ENCODE data around the gene HOXA3.

HOXA3 gene

GRCh38 chr7:27186668-27187474, 34.5 kb upstream of the HOXA3 start:
- Histone ChIP-seq H3K27me3 (ENCODE audit: insufficient read depth, low read depth, severe bottlenecking) (peaks cover 100% of the 10 kb centered on the region), H3K4me3 (ENCODE audit: low read depth, low read length) (no peak overlapping the region), H3K27ac (no peak overlapping the region), H3K9me3 (ENCODE audit: severe bottlenecking) (no peaks in the 10 kb centered on the region), H3K36me3 (no peaks in the 10 kb centered on the region)
- DNase-seq, result no peak
- no peak for TF ChIP-seq CTCF (IDR thresholded peaks at IDR 0.05; ENCODE audit: low read depth, low read length)

GRCh38 chr7:27185854-27186667, 33.7 kb upstream of the HOXA3 start:
- H3K4me3 ChIP-seq (ENCODE audit: low read depth, low read length), result peak overlapping the region; percentile 45
- no peak overlapping the region for H3K27ac ChIP-seq
- H3K9me3 ChIP-seq (ENCODE audit: severe bottlenecking), result no peaks in the 10 kb centered on the region
- H3K36me3 ChIP-seq, result no peaks in the 10 kb centered on the region
- no peak for TF ChIP-seq CTCF (IDR thresholded peaks at IDR 0.05; ENCODE audit: low read depth, low read length)
- peaks cover 100% of the 10 kb centered on the region for H3K27me3 ChIP-seq (ENCODE audit: insufficient read depth, low read depth, severe bottlenecking)
- DNase-seq, result peak; percentile 9

- peak; percentile 4 for DNase-seq
- Histone ChIP-seq H3K9me3 (ENCODE audit: severe bottlenecking) (no peaks in the 10 kb centered on the region), H3K27ac (no peak within 1 kb of the TSS), H3K27me3 (ENCODE audit: insufficient read depth, low read depth, severe bottlenecking) (peaks cover 97% of the 10 kb centered on the region), H3K4me3 (ENCODE audit: low read depth, low read length) (peak within 1 kb of the TSS; percentile 45), H3K36me3 (no peaks in the 10 kb centered on the region)
- no peak for TF ChIP-seq CTCF (IDR thresholded peaks at IDR 0.05; ENCODE audit: low read depth, low read length)
These were observed 32.9 kb upstream of the HOXA3 start, which contains the start of gene HOXA11 for GRCh38 chr7:27185013-27185853. TSS of gene HOXA11 (minus strand) at chr7:27185232. CDS start at chr7:27185144, 88 bp downstream.

GRCh38 chr7:27184337-27185012, 32.1 kb upstream of the HOXA3 start:
- no peaks in the 10 kb centered on the region for H3K9me3 ChIP-seq (ENCODE audit: severe bottlenecking)
- H3K27ac ChIP-seq, result no peak overlapping the region
- peak overlapping the region; percentile 45 for H3K4me3 ChIP-seq (ENCODE audit: low read depth, low read length)
- H3K27me3 ChIP-seq (ENCODE audit: insufficient read depth, low read depth, severe bottlenecking), result peaks cover 97% of the 10 kb centered on the region
- peak; percentile 26 for DNase-seq
- no peaks in the 10 kb centered on the region for H3K36me3 ChIP-seq
- TF ChIP-seq CTCF (IDR thresholded peaks at IDR 0.05; ENCODE audit: low read depth, low read length), result no peak

GRCh38 chr7:27183682-27184336, 31.4 kb upstream of the HOXA3 start:
- no peak overlapping the region for H3K27ac ChIP-seq
- TF ChIP-seq CTCF (IDR thresholded peaks at IDR 0.05; ENCODE audit: low read depth, low read length), result no peak
- DNase-seq, result peak; percentile 26
- H3K27me3 ChIP-seq (ENCODE audit: insufficient read depth, low read depth, severe bottlenecking), result peaks cover 93% of the 10 kb centered on the region
- peak overlapping the region; percentile 45 for H3K4me3 ChIP-seq (ENCODE audit: low read depth, low read length)
- H3K9me3 ChIP-seq (ENCODE audit: severe bottlenecking), result no peaks in the 10 kb centered on the region
- no peaks in the 10 kb centered on the region for H3K36me3 ChIP-seq

Measured in WERI-Rb-1 (cell line).